Measurements from ENCODE around the gene JMJD8.

- TF ChIP-seq CTCF (conservative IDR thresholded peaks at IDR 0.05; ENCODE audit: low read length) (no peak), EZH2phosphoT487 (IDR thresholded peaks at IDR 0.05; ENCODE audit: borderline replicate concordance, low read depth, low read length) (no peak)
Observed at GRCh38 chr16:702341-702740, 18.2 kb upstream of the JMJD8 start.
